ENCODE measurements around the gene GCSAML.

- TF ChIP-seq CTCF (IDR thresholded peaks at IDR 0.05) (no peak), POLR2AphosphoS5 (IDR thresholded peaks at IDR 0.05) (no peak)
Observed at GRCh38 chr1:247530785-247531184, 18.1 kb upstream of the GCSAML start.

Data from breast epithelium (tissue), 3 donors.